CD4-positive, alpha-beta T cell treated with Interleukin-15 for 1 hour (primary cell): ENCODE data around the gene ARHGAP10.

ENCODE experiments used
- DNase-seq: peaks from one replicate; pipeline ENCODE4 v3.0.0-alpha.2; 2020

The ARHGAP10 gene

DNA sequence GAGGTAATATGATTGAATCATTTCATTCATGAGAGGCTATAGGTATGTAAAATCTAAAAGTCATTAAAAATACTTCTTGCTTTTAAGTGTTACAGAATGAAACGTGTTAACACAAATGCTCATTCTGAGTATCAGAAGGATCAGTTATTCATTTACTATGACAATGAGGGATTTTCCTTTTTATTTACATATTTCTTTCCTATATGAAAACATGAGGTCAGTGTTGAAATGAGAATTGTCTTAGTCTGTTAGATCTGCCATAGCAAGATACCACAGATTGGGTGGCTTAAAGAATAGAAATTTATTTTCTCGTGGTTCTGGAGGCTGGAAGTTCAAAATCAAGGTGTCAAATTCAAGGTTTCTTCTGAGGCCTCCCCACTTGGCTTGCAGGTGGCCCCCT is 181.2 kb downstream of the ARHGAP10 start:
- DNase-seq = no peak

DNA sequence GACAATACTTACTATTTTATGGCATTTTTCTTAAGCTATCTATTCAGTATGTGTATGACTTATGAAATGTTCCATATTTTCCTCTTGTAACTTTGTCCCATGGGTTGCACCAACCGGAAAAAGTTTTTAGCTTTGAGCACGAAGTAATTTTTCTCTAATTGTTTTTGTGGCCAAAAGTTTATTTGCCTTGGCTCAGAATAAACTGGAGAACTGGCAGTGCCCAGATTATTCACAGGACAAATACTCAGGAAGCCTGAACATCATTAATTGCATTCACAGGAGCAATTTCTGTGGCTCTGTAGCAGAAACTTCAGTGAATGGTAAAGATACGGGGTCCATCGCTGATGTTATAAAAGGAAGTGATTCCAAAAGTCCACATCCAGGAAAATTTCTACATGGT is 184.5 kb downstream of the ARHGAP10 start:
- DNase-seq = no peak

DNA sequence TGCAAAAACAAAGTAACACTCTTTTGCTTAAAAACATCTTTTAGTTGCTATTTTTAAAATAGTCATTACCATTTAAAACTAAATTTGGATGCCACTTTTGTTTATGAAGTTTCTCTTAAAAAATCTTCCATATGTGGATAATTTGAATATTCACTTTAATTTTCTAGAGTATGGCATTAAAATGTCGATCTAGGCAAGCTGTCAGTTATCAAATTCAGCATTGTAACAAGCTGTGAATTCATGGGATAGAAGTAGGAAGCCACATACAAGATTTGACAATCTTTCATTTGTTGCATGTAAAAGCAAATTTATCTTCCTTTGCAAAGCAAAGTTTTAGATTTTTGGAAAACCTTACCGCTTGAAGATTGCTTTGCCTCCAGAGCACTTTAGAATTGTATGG is 191.5 kb downstream of the ARHGAP10 start:
- no peak for DNase-seq

DNA sequence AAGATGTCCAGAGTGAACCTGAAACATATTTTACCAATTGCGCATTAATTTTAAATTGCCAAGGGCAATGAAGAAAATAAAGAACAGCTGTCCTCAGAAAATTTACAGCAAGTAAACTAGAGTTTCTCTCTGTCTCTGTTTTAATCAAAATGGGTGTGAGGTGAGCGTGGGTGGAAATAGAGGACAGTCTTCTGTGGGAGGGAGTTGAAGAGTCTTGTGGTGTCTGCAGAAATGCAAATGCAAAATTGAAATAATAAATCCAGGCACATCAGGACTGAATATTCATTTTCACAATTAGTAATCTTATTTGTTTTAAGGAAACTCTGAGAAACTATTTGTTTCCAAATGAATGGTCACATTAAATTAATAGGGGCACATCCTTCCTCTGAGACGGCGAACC is 192.0 kb downstream of the ARHGAP10 start:
- DNase-seq = no peak

DNA sequence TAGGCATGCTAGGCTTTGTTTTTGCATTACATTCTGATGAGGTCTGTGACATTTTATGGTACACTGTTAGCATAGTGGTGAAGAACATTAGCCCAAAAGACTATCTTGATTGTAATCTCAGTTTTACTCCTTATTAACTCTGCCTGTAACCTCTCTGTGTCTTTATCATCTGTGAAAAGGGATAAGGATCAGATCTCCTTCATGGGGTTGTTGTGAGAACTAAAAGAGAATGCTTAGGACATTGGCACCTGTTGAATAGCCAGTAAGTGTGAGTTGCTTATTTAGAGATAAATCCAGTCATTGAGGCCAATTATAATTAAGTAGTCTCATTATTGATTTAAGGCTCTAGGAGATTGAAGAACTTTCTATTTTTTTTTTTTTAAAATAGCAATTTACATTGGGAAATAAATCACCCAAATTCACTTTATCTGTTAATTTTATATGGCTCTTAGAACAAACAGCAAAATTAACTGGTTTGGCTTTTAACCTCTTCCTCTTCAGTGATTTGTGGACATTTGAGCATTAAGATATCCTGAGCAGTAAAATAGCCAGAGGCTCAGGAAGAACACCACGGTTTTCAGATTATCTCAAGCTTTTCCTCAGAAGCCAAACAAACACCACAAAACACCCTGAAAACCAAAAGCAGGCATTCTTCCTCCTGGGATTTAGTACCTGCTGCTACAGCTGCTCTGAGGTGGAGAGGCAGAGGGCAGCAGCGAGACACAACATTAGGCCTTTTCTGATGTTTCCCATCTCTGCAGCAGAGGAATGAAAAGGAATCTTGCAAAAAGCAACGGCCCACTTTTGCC is 192.9 kb downstream of the ARHGAP10 start:
- DNase-seq = no peak

DNA sequence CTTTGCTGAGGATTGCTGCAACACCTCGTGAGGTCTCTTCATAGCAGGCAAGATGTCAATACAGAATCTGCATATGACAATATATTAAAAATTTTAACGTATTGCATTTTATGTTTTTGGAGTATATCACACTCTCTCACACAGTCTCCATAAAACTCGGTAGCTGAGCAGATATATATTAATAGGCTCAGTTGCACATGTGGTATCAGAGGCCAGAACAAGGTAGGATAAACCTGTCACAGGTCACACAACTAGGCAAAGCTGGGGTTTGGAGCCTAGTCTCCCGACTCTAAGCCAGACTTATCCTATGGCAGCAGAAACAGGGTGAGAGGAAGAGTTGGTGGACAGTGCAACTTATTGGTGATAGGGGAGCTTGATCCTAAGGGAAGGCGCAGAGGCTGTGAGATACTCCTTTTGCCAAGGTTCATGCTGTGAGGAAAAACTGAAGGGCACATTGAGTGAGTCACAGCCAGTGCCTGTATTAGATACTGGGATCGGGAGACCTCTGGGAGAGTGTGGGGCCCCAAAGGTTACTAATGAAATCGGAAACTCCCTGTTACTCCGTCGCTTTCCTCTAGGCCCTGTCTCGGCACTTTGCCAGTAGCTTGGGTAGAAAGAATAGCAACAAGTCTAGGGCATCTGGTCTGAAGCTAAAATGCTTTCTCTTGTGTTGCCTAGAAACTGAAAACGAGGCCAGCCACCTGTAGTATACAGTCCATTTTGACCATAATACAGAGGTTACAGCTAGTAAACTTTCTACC is 195.7 kb downstream of the ARHGAP10 start:
- DNase-seq = no peak

DNA sequence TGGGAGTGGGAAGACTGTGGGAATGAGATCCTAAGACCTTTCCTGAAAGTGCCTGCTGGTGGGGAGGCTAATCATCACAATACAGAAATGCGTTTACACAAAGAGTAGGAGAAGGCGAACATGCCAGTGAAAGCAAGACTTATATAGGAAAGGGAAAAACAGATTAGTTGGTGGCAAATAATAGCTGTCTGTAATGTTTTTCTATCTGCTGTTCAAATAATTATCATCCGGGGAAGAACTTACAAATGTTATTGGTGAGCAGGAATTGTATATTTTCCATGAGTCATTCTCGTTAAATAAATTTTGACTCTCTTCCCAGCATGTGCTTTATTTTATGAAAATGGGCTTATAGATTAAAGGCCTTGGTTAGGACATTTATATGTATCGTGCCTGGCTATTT is 196.5 kb downstream of the ARHGAP10 start:
- DNase-seq = no peak

DNA sequence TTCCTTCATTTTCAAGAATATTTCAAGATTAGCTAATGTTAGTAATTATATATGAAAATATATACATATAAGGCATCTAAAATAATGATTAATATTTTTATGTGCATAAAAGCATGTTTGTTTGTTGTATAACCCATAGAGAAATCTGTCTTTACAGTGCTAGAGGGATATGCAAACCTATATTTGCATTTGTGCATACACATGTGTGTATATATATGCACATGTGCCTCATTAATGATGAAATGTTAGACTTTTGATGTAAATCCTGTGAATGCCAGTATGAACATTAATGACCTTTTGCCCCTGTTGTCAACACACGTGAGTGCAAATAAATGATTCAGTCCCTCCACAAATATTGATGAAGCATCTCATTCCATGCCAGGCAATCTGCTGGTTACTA is 197.9 kb downstream of the ARHGAP10 start:
- no peak for DNase-seq

DNA sequence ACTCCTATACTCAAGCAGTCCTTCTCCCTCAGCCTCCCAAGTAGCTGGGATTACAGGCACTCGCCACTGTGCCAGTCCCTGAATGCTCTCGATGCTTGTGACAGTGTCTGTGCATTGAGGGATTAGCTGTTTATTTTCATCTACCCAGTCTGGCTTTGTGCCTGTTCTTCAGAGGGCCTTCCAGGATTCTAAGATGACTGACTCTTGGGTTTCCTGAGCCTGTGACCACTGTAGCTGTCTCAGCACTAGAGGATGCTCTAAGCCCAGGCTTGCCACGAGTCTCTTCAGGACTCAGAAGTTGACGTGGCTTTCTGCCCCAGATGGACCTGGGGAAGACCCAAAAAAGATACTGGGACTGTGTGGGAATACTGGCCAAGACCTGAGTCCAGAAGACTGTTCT is 201.4 kb downstream of the ARHGAP10 start:
- no peak for DNase-seq

DNA sequence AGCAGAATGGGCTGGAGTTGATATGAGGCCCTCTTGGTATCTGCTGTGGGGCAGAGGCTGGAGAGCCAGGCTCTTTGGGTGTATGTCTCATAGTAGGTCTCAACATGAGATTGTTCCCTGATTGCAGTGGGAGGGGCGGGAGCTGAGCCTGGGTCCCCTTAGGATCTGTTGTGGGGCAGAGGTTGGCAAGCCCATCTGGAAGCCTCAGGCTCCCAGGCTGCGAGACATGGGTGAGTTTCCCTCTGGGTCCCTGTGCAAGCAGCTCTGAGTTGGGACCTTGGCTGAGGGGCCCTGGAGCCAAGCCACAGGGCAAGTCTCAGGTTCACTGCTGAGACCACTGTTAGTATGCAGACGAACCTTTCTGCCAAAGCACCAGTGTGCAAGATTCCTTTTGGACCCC is 201.9 kb downstream of the ARHGAP10 start:
- DNase-seq = no peak

DNA sequence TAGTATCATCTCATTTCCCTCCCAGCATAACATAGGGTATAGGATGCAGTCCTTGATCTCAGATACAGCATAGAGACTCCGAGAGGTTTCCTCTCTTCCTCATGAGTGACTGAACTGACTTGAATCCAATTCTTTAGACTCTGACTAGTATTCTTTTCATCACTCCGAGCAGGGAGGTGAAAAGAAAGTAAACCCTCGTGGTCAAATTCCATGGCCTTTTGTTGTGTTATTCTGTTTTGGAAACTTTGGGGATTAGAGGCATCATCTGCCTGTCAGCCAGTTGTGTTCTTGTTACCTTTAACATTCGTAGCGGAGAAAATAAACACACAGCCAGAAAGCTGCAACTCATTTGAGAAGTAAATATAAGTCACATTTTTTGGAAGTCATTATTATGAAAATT is 206.6 kb downstream of the ARHGAP10 start:
- no peak for DNase-seq

DNA sequence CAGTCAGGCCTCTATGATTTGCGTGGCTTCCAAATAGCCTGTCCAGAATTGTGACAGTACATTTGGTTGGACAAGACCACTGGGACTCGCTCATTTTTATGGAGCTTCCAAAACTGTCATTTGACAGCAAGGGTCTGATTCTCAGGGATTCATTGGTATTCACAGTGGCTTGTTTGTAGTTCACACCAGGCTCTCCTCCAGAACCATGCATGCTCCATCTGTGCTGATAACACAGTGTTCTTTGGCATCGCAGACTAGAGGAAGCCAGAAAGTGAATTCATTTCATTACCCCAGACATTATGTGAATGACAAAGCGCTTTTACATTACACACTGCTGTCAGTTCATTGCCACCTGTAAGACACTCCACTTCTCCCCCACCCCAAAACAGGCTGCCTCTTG is 208.3 kb downstream of the ARHGAP10 start:
- no peak for DNase-seq

DNA sequence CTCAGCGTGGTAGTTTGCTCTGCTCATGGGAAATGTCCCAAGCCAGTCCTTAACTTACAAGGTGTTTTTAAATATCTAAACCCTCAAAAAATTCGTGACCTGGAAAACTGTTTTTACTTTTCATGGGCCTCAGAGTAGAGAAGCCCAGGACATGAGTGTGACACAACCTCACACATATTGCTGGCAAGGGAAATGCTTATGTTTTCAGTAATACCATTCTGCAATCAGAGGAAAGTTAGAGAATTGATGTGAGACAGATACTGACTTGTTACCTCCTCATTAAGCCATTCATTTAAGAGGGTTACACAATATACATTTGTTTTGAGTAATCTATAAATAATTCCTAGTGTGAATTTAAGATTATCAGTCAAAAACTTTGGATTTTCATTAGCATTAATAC is 209.5 kb downstream of the ARHGAP10 start:
- no peak for DNase-seq

DNA sequence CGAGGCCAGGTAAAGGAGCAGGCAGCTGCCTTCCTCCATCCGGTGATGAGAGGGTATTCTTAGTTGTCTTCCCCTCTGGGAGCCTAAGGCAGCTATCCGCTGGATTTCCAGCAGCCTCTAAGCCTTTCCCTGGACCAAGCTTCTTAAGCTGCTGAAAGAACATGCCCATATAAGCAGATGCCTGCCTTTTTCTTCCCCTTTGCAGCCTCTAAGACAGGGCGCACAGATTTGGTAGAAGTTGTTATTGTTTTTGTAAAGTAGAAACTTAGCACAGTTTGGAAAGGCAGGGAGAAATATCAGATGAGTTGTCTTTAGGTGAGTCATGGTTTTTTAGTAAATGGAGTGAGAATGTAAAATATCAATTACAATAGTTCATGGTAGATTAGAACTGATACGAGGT is 210.8 kb downstream of the ARHGAP10 start:
- DNase-seq = no peak

DNA sequence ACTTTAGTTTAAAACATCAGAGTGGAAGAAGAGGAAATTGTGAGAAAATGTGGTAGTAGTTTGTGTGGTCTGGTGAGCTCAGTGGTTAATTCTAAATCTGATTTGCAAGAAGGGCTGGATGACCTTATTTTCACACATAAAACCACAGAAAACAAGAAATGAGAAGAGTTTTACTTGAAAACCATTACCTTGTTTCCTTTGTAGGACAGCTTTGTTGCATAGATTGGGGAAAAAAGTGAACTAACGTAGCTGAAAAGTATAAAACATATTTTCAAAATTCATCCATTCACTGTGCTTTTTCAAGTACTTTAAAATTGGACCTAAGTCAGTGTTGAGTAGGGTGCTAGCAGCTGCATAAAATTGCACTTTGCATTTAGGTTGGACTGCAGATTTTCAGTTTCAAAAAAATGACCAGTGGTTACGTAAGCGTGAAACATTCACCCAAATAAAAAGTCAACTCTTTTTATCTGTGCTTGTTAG is 211.3 kb downstream of the ARHGAP10 start:
- no peak for DNase-seq

DNA sequence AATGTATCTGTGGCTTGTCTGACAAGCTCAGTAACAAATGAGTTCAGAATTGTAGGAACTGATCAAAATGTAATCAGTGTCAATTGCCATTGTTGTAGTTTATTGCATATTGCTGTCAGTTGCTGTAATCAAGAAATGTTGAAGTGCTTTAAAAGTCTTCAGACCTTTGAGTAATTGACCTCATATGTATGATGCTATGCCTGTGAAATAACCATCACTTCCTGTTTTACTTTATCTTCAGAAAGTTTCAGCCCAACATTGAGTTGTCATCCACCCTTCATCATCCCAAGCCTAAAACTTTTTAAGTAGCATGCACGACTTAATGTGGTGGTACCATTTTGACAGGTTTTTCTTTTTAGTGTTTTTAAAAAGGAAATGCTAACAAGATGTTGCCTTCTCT is 212.4 kb downstream of the ARHGAP10 start:
- DNase-seq = no peak

DNA sequence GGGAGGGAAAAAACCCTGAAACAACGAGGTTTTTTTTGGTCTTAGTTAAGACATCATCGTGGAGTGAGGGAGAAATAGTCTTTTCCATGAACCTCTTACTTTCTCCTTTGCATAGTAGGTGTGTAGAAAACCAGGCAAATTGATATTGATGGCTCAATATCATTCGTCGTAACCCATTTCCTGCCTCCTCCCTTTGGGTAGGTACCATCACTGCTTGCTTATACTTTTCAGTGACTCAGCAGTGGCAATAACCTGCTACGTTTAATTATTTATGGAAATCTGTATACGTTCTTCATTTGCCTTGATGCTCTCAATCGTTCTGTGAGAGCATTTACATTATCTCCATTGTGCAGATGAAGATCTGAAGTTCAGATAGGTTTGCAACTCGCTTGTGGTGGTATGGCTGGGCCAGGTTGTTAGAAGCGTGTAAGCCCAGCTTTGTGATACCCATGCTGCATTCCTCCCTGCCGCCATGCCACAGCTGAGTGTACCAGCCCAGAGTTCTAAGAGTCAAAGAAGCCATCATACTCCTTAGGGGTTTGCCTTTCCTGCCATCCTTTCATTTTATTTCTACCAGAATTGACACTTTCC is 212.9 kb downstream of the ARHGAP10 start:
- DNase-seq = no peak

DNA sequence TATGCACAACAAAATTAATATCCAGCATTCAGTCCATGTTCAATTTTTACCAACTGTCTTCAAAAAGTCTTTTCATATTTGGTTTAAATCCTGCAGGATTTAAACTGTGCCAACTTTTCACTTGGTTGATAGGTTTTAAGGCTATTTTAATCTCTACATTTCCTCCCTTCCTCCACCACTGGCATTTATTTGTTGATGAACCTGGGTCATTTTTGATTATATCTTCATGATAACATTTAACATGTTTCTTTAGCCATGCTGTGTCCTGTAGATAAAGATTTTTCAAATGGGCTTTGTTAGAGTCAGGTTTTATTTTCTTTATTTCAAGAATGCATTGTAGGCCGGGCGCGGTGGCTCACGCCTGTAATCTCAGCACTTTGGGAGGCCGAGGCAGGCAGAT is 216.4 kb downstream of the ARHGAP10 start:
- no peak for DNase-seq

DNA sequence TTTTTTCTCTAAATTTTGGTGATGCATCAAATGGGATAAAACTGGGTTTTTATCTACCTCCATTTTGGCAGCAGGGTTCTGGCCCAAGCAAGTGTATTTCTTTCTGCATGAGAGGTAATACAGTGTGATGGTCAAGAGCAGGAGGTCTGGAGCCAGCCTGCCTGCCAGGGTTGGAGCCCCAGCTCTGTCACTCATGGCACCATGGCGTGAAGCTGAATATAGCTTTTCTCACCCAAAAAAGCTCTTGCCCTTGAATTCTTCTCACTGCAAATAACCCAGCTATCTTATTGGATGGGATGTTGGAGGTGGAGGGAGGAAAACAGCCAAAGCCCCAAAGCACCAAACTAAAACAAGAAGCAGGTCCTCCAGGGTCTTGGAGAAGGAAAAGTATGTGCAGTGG is 218.4 kb downstream of the ARHGAP10 start:
- no peak for DNase-seq

DNA sequence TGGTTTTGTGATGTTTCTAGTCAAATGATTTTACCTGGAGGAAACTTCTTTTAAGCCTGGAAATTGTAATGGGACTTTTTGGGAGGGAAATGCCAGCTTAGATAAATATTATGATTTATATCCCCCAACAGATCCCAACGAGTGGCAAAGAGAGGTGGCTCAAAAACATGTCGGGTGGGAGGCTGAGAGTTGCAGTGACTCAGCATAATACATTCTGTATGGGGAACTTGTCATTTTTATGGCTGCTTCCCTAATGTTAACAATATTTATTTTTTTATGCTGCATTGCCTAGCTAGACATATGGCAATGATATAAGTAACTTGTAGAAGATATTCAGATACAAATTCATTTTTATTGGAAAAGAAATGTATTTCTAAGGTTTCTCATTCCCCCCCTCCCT is 219.0 kb downstream of the ARHGAP10 start:
- DNase-seq = no peak

DNA sequence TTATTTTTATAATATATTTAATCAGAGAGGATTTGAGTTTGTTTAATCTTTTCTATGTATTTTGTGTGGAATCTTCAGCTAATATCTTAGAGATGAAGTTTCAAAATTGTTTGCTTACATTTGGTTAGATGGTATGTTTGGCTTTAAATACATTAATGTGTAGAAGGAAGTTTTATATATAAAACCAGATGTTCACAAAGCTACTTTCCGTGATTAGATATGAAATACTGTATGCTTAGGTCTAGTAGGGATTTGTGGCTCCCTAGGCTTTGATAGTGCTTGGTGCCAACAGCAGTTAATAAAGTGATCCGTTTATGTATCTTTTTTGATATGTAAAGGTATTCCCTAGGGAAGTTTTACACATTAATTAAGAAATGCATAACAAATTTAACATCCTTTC is 223.0 kb downstream of the ARHGAP10 start:
- no peak for DNase-seq

DNA sequence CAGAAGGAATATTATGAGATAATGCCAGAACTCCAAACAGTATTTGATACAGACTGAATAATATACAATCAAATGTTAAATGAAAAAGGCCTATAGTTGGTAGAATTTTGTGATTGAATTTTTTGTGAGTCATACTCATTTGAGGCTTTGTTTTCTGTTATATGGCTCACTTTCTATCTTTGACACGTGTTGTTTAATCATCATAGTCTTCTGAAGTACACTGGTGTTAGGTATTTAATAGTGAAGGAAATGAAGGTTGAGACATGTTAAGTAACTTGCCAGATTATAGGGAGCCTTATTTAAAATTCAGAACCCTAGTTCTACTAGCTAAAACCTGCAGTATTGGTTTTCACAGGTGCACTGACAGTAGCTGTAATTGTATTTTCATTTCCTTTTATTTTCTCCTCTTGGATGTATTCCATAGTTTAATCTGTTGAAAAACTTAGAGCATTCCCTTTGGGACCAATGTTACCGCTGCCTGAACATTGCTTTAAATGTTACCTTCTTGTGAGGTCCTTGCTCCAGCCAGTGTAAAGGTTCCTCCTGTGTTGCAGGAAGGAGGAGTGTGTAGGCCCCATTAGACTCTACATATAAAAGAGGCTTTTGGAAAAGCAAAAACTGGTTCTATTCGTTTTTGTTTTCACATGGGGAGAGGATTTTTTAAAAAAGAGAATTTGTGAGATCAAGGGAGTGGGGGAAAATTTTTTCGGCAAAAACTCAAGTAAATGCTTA is 224.1 kb downstream of the ARHGAP10 start:
- no peak for DNase-seq

DNA sequence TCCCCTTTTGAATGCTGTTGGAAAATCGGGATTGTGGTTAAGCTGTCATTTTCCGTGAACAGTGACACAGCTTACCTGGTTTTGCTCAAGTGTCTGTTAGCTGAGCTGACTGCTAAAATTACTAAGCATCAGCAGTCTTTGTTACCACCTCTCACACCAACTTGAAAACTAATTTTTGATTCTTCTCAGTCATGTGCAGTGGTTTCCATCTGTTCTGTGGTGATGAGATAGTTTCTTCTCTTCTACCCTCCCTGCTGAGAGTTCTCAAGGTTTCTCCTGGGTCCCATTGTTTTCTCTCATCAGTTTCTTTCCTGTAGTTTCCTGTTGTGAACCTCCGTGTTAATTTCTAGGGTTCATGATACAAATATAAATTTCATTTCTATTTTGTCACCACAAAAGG is 225.6 kb downstream of the ARHGAP10 start:
- no peak for DNase-seq
